ENCODE data around the gene C16orf96.

C16orf96 gene

GRCh38 chr16:4557973-4558372 is 1.8 kb downstream of the C16orf96 start:
- Histone ChIP-seq H3K27ac (ENCODE audit: low read length) (no peak overlapping the region), H3K4me3 (ENCODE audit: low read length) (no peak overlapping the region), H3K4me2 (ENCODE audit: low read depth, low read length) (no peak overlapping the region), H3F3A (ENCODE audit: insufficient read depth, low read length) (no peaks in the 10 kb centered on the region), H3K9me2 (replicated peaks; ENCODE audit: insufficient read depth, low read length) (no peaks in the 10 kb centered on the region), H3K9me3 (replicated peaks; ENCODE audit: insufficient read depth, low read length) (no peaks in the 10 kb centered on the region), H3K79me2 (ENCODE audit: low read length) (no peaks in the 10 kb centered on the region), H3K9ac (ENCODE audit: low read length) (no peak overlapping the region), H3K27me3 (replicated peaks; ENCODE audit: insufficient read depth, low read length) (no peaks in the 10 kb centered on the region), H3K4me1 (ENCODE audit: low read length) (no peaks in the 10 kb centered on the region), H3K36me3 (replicated peaks; ENCODE audit: insufficient read depth, low read length) (no peaks in the 10 kb centered on the region), H2AFZ (ENCODE audit: low read length) (no peak overlapping the region), H4K20me1 (ENCODE audit: insufficient read depth, low read length) (no peaks in the 10 kb centered on the region)
- DNase-seq, result no peak
- TF ChIP-seq, protein P1, sequence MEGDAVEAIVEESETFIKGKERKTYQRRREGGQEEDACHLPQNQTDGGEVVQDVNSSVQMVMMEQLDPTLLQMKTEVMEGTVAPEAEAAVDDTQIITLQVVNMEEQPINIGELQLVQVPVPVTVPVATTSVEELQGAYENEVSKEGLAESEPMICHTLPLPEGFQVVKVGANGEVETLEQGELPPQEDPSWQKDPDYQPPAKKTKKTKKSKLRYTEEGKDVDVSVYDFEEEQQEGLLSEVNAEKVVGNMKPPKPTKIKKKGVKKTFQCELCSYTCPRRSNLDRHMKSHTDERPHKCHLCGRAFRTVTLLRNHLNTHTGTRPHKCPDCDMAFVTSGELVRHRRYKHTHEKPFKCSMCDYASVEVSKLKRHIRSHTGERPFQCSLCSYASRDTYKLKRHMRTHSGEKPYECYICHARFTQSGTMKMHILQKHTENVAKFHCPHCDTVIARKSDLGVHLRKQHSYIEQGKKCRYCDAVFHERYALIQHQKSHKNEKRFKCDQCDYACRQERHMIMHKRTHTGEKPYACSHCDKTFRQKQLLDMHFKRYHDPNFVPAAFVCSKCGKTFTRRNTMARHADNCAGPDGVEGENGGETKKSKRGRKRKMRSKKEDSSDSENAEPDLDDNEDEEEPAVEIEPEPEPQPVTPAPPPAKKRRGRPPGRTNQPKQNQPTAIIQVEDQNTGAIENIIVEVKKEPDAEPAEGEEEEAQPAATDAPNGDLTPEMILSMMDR (IDR thresholded peaks at IDR 0.05; ENCODE audit: low read length), result no peak
- TF ChIP-seq EZH2 (optimal IDR thresholded peaks at IDR 0.05; ENCODE audit: low read depth, low read length), result no peak
- TF ChIP-seq EZH2phosphoT487 (IDR thresholded peaks at IDR 0.05; ENCODE audit: low read length), result no peak

- Histone ChIP-seq H3K79me2 (ENCODE audit: low read length) (no peaks in the 10 kb centered on the region), H3K4me1 (ENCODE audit: low read length) (peaks cover 8% of the 10 kb centered on the region), H3K27me3 (replicated peaks; ENCODE audit: insufficient read depth, low read length) (no peaks in the 10 kb centered on the region), H3K9me2 (replicated peaks; ENCODE audit: insufficient read depth, low read length) (no peaks in the 10 kb centered on the region), H3F3A (ENCODE audit: insufficient read depth, low read length) (peaks cover 4% of the 10 kb centered on the region; the same call in 1 of the 2 replicates), H3K9me3 (replicated peaks; ENCODE audit: insufficient read depth, low read length) (no peaks in the 10 kb centered on the region), H3K9ac (ENCODE audit: low read length) (no peak overlapping the region), H3K27ac (ENCODE audit: low read length) (no peak overlapping the region), H3K4me3 (ENCODE audit: low read length) (no peak overlapping the region), H3K4me2 (ENCODE audit: low read depth, low read length) (no peak overlapping the region), H2AFZ (ENCODE audit: low read length) (no peak overlapping the region), H3K36me3 (replicated peaks; ENCODE audit: insufficient read depth, low read length) (no peaks in the 10 kb centered on the region), H4K20me1 (ENCODE audit: insufficient read depth, low read length) (no peaks in the 10 kb centered on the region)
- no peak for DNase-seq
- no peak for TF ChIP-seq EZH2 (optimal IDR thresholded peaks at IDR 0.05; ENCODE audit: low read depth, low read length)
- TF ChIP-seq, protein P1 (IDR thresholded peaks at IDR 0.05; ENCODE audit: low read length), result no peak
- no peak for TF ChIP-seq EZH2phosphoT487 (IDR thresholded peaks at IDR 0.05; ENCODE audit: low read length)
Observed at GRCh38 chr16:4561596-4561995, 5.5 kb downstream of the C16orf96 start.

DNA sequence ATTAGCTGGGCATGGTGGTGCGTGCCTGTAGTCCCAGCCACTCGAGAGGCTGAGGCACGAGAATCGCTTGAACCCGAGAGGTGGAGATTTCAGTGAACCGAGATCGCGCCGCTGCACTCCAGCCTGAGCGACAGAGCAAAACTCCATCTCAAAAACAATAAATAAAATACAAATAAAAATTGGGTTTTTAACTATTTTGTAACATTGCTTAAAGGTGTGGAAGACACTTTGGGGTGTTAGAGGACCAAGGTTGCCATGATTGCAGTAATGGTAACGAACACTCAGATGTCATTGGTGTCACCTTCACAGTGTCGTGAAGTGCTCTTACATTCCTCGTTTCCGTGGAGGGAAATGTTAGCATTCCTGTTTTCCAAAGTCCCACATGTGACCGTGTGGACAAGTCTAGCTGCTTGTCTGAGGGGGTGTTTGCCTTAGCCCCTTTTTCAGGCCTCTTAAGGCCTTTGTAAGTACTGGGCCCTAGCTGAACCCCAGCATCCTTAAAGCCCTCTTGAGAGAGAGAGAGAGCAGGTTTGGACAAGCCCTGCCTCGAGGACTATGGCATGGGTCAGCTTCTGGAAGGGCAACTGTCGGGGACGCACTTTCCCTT is 8.6 kb downstream of the C16orf96 start:
- no peak overlapping the region for H3K4me3 ChIP-seq (ENCODE audit: low read length)
- TF ChIP-seq EZH2 (optimal IDR thresholded peaks at IDR 0.05; ENCODE audit: low read depth, low read length) (no peak), EZH2phosphoT487 (IDR thresholded peaks at IDR 0.05; ENCODE audit: low read length) (no peak)
- TF ChIP-seq, protein P1 (IDR thresholded peaks at IDR 0.05; ENCODE audit: low read length), result no peak
- H3K27ac ChIP-seq (ENCODE audit: low read length), result no peak overlapping the region
- no peaks in the 10 kb centered on the region for H3K36me3 ChIP-seq (replicated peaks; ENCODE audit: insufficient read depth, low read length)
- no peaks in the 10 kb centered on the region for H3K79me2 ChIP-seq (ENCODE audit: low read length)
- no peak overlapping the region for H3K9ac ChIP-seq (ENCODE audit: low read length)
- H4K20me1 ChIP-seq (ENCODE audit: insufficient read depth, low read length), result no peaks in the 10 kb centered on the region
- no peaks in the 10 kb centered on the region for H3K27me3 ChIP-seq (replicated peaks; ENCODE audit: insufficient read depth, low read length)
- H3F3A ChIP-seq (ENCODE audit: insufficient read depth, low read length), result peaks cover 4% of the 10 kb centered on the region; the same call in 1 of the 2 replicates
- peaks cover 13% of the 10 kb centered on the region for H3K4me1 ChIP-seq (ENCODE audit: low read length)
- no peak overlapping the region for H3K4me2 ChIP-seq (ENCODE audit: low read depth, low read length)
- no peaks in the 10 kb centered on the region for H3K9me3 ChIP-seq (replicated peaks; ENCODE audit: insufficient read depth, low read length)
- H2AFZ ChIP-seq (ENCODE audit: low read length), result no peak overlapping the region
- H3K9me2 ChIP-seq (replicated peaks; ENCODE audit: insufficient read depth, low read length), result no peaks in the 10 kb centered on the region
- no peak for DNase-seq

All from MM.1S (cell line).